Heart left ventricle (tissue), 13 donors: ENCODE measurements around the gene ARHGEF28.

Experiments used
- CTCF ChIP-seq, 12 donors: fragments of 200-600 bp; sonication (generic) in 4 of 12; IDR thresholded peaks; one replicate each; pipeline versions ENCODE4 v1.5.0 to v1.8.0; 2018 to 2022; ENCODE audit warnings: antibody characterized with exemption in 12 of 12, mild to moderate bottlenecking in 5 of 12
- POLR2A ChIP-seq, 2 donors: fragments of 450-650 bp; IDR thresholded peaks; one replicate each; pipeline ENCODE4 v1.6.1; 2017; ENCODE audit warnings: antibody characterized with exemption in 2 of 2, mild to moderate bottlenecking in 2 of 2, moderate library complexity in 2 of 2
- donor health status: ischemic (EF 13 %, LVEDD 7.1; RV severe dilation, severe dysfunction).
- donor health status: DM: no; HTN: yes; CAD: no.
- donor health status: DM: no; HTN: no; CAD: no.
- donor health status: ischemic (EF 25% LVEDD 6.9; RV normal size, moderate dysfunction).
- donor health status: ischemic (EF 25% LVEDD 5.7; RV mildly dilated, moderate dysfunction).
- donor health status: ischemic (EF 35%, LVEDD 5.7; RV mildly dilated, moderate dysfunction).
- donor health status: nonischemic (EF 11% LVEDD 7.7; RV severe dilation, severe dysfunction).
- donor health status: DM: yes; HTN: yes; CAD: no.
- donor health status: PGD.
- donor health status: ischemic (EF 29% LVEDD 5.4; RV normal size, mild dysfunction).
- donor health status: nonischemic (EF 23%, LVEDD 6.1; RV moderate dilation, normal function).

- TF ChIP-seq CTCF (IDR thresholded peaks at IDR 0.05): no peak
- no peak for TF ChIP-seq POLR2A (IDR thresholded peaks at IDR 0.05)
Observed at GRCh38 chr5:73606206-73606753, 19.7 kb upstream of the ARHGEF28 start.
